C4-2B (cell line): ENCODE measurements around the gene BTBD16.

ENCODE experiments used
- ZFX ChIP-seq: fragments of 450-650 bp; IDR thresholded peaks from 2 replicates; pipeline ENCODE4 v1.6.1; 2017
- TF ChIP-seq, protein P1 (sequence below): fragments of 450-650 bp; conservative IDR thresholded peaks from 2 replicates; pipeline ENCODE4 v1.5.1; 2017; ENCODE audit warnings: mild to moderate bottlenecking

DNA sequence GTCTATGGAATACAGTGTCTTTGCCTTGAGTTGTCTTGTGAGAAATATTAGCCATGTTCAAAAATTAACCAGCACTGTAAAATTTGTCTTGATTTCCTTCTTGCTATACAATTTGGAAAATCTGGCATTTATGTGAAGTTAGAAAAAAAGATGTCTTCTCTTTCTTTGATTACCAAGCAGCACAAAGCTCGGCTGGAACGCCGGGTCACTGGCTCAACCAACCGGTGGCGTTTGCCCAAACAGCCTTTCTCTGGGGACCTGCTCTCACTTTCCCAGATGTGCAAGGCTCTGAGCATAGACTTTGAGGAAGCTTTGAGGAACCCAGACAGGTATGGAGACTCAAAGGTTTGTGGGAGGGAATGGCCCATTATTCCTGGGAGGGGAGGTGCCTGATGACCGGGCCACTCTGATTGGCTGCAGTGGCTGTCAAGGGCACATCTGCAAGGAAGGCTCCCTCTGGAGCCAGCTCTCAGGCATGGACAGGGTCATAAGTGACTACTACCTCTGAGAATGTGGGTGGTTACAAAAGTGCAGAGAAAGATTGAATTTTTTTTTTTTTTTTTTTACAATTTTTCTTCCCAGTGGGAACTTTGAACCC, 5.6 kb downstream of the BTBD16 start:
- TF ChIP-seq, protein P1, sequence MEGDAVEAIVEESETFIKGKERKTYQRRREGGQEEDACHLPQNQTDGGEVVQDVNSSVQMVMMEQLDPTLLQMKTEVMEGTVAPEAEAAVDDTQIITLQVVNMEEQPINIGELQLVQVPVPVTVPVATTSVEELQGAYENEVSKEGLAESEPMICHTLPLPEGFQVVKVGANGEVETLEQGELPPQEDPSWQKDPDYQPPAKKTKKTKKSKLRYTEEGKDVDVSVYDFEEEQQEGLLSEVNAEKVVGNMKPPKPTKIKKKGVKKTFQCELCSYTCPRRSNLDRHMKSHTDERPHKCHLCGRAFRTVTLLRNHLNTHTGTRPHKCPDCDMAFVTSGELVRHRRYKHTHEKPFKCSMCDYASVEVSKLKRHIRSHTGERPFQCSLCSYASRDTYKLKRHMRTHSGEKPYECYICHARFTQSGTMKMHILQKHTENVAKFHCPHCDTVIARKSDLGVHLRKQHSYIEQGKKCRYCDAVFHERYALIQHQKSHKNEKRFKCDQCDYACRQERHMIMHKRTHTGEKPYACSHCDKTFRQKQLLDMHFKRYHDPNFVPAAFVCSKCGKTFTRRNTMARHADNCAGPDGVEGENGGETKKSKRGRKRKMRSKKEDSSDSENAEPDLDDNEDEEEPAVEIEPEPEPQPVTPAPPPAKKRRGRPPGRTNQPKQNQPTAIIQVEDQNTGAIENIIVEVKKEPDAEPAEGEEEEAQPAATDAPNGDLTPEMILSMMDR = no peak
- TF ChIP-seq ZFX = no peak
